ENCODE measurements around the gene FCMR.
"Not testable (repeated sequence)": the region's sequence is repeated elsewhere in the genome, so short reads cannot be mapped to it uniquely, and the experiment has no call there.

FCMR gene

DNA sequence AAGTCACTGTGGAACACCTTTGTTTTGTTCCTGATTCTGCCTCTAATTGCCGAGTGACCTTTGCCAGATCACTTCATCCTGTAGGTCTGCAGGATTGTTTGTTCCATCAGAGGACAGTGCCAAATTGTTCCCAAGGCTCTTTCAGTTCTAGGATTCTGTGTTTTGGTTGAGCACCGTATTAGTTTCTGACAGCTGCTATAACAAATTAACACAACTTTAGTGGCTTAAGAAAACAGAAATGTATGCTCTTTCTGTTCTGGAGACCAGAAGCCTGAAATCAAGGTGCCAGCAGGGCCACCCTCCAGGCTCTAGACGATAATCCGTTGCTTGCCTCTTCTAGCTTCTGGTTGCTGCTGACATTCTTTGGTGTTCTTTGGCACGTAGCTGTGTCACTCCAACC is 27.9 kb upstream of the FCMR start:
- no peak for DNase-seq (ENCODE audit: low read depth in 2 of 2)

DNA sequence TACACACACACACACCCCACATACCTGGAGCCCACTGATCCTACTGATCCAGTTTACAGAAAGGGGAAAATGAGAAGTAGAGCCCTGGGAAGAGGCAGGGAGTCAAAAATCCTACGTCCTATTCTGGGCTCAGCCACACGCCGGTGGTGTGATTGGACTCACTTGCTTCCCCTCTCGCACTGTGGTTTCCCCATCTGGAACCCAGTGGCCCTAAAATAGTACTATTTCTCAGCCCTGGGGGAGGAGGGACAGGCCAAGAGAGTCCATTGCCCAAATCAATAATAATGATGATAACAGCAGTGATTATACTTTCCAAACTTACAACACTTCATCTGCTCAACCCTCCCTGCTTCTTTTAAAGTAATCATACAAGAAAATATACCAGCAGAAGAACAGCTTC is 27.5 kb upstream of the FCMR start:
- no peak for DNase-seq (ENCODE audit: low read depth in 2 of 2)

DNA sequence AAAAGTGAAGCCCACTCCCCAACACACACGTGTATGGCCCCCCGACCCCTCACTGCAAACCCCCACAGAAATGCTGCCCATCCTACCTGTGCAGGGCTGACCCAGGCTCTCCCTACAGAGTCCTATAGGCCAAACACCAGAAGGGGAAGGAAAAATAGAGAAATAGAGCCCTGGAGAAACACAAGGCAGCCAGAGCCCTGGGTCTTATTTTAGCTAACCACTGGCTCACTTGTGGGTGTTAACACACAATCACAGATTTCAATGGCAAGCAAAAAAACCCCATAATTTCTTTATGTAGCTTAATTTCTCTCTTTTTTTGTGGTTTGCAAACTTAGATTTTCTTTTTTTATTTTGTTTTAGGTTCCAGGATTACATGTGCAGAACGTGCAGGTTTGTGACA is 25.5 kb upstream of the FCMR start:
- no peak for DNase-seq (ENCODE audit: low read depth in 2 of 2)

DNA sequence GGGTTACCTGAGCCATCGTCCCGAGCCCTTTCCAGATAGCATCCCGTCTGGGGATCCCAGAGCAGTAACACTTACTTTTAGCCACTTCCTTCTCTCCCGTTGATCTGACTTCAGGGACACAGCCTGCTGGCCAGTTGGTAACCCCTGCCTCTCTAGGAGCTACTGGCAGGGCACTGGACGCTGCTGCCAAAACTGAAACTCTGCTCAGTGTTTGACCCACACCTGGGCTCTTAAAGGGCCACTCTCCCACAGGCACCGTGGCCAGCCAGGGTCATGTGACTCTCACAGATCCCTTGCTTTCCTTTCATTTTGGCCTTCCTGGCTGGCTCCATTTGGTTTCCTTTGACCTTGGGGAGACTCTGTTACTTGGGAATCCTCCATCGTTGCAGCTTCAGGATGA is 24.5 kb upstream of the FCMR start, which contains the start of gene PIGR:
Gene PIGR, minus strand, starts transcription at position 206 of the 400 bp plus-strand sequence. CDS start 5,935 bp downstream, outside the sequence.
- no peak for DNase-seq (ENCODE audit: low read depth in 2 of 2)

DNA sequence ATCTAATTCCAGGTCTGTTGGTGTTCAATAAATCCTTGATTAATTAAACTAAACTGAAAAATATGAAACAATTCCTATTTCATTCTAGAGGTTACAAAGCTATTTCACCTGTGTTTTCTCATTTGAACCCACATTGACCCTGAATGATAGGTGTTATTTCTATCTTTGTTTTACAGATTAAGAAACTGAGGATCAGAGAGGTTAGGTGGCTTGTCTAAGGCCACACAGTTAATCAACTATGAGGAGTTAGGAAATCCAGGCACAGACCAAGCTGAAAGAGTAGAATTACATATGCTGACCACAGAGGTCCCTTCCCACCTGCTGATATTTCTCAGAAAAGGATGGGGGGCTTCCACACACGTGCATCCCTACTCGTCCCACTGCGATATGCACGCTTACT is 24.0 kb upstream of the FCMR start:
- no peak for DNase-seq (ENCODE audit: low read depth in 2 of 2)

DNA sequence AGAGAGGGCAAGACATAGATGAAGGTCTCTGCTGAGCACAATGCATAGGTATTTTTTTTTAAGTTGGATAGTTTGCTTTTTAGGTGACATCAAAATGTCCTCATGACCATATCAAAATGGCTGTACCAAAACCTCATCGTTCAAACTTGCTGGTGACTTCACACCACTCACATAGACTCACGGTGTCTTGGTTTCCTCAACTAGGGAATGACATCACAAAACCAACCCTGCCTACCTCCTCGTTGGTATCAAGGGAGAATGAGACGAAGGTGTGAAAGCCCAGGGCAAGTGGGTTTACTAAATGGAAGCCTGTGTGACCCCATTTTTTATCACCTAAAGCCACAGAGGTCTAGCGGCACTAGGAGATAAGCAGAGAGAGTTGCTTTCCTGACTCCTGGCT is 23.0 kb upstream of the FCMR start:
- DNase-seq (ENCODE audit: low read depth in 2 of 2) = no peak

DNA sequence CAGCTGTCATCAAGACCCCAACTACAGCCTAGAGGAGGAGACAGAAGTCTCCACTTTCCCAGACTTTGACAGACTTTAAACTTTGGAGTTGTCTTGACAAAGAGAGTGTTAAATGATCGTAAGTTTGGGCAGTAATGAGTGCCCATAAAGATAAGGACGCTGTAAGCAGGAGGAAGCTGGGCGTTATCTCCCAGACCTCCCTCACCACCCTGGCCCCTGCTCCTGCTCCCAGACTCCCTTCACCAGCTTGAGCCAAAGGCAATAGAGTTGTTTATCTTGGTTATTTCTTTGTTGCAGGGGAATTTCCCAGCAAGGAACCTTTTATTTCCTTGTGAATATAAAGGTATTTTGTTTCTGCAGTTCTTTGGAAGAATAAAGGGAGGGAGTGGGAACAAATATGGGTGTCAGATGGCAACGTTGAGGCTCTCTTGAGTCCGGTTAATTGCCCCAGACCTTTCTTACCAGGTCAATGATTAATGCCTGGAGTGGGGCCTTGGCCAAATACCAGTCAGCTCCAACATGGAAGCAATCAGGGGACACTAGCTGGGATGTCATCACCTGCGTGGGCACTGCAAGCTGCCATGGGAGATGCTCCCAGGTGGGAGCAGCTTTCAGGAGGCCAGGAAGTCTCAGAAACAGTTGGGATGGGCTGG is 20.2 kb upstream of the FCMR start:
- no peak for DNase-seq (ENCODE audit: low read depth in 2 of 2)

DNA sequence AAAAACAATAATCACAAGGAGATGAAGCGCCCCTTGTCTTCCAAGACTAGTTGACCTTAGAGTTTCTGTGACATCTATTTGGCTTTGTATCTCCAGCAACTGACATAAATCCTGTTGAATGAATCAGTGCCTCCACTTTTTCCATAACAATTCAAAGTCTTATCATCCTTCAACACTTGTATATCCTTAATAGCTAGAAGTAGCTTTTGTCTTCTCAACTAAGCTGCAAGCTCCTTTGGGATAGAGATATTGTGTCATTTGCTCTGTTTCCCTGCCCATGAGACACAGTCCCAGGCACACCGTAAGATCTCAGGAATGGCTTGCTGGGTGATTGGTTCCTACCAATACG is 18.8 kb upstream of the FCMR start:
- no peak for DNase-seq (ENCODE audit: low read depth in 2 of 2)

DNA sequence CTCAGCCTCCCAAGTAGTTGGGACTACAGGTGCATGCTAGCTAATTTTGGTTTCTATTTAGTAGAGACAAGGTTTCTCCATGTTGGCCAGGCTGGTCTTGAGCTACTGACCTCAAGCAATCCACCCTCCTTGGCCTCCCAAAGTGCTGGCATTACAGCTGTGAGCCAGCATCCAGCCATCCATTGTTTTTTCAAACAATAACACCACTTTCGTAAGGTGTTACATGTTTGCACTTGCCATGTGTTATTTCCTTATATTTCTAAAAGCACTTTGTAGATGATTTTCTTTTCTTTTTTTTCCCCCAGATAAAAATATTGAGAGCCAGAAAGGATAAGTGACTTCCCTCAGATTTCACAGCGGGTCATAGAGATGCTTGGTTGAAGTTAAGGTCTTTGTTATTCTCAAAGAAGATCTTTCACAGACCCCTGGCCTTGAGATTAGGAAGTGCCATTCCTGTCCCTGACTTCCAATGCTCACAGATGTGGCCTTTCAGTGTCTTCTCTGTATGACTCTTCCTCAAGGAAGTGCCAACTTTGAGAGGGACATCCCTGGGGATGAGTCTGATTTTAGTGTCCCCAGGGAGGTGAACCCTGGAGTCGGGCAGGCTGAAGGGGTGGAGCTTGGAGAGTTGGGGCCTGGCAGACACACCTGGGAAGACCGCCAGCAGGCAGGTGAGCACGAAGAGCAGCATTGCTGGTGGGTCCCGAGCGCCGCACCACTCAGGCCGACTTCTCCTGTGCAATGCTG is 18.3 kb upstream of the FCMR start:
- DNase-seq (ENCODE audit: low read depth in 2 of 2) = no peak

DNA sequence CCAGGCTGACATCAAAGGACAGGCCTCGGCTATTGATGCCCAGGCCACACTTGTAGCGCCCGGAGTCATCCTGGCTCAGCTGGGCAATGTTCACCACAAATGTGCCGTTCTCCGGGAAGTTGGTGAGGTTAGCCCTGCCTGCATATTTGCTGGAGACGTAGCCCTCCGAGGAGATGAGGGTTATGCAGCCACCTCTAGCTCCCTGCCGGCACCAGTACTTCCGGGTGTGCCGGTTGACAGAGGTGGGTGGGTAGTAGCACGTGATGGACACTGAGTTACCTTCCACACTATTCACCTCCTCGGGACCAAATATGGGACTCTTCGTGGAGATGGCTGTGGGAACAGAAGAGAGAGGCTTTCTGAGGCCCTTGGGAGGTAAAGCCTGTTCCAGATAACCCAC is 17.4 kb upstream of the FCMR start:
- no peak for DNase-seq (ENCODE audit: low read depth in 2 of 2)

DNA sequence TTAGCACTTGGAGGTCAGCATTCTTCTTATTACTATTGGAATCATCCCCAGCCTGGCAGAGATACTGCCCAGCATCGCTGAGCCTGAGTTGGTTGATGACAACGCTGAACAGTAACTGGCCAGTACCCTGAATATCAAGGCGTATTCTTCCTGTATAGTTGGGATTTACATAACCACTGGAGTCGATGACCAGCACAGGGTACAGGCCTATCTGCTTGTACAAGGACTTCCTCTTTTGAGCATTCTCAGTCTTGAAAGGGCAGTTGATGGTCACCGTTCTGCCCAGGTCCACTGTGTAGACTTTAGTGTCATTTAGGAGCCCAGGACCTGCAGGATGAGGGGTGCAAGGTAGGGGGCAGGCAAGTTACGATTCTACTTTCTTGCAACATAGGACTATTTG is 15.7 kb upstream of the FCMR start:
- no peak for DNase-seq (ENCODE audit: low read depth in 2 of 2)

DNA sequence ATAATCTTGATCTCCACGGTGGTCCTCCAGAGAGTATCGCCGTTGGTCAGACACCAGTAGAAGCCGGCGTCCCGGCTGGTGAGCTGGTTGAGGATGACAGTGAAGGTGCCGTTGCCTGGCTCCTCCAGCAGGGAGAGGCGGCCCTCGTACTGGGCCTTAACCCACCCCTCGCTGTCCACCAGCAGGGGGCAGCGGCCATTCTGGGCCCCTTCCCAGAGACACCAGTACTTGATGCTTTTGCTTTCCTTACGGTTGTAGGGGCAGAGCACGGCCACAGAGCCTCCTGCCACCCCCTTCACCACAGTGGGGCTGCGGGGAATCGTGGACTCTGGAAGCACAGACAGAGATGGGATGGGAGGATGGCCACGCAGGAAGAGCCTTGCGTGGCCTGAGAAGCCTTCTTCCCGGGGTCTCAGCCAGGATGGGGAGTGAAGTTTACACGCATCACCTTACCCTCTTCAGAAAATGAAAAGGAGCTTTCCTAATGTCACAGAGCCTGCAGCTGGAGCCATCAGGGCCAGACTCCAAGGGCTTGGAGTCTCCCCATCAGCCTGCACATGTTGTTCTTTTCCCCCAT is 13.8 kb upstream of the FCMR start:
- DNase-seq (ENCODE audit: low read depth in 2 of 2) = peak; percentile 42 to 46

DNA sequence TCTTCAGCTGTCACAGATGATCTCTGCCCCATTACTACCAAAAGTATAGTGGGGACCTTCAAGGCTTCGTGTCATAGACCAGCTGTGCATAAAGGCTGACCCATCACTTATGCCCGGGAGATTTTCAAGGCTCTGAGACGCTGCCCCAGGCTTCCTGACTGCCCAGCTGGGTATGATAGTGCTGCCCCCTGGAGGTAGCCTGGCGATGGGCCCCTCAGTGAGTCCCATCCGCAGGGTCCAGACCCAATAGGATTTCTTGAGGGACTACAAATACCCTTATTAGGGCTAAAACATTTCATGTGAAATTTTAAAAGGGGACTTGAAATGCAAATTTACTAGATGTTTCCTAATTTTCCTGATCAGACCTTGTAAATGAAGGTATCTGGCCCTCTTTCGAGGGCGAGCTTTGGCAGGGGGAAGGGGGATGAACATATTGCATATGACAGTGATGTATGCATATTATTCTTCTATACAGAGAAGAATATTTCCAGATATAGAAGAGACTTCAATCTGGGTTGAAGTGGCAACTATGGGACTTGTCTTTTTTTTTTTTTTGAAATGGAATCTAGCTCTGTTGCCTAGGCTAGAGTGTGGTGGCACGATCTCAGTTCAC is 11.7 kb upstream of the FCMR start:
- peak; percentile 45 to 68 for DNase-seq (ENCODE audit: low read depth in 2 of 2)

DNA sequence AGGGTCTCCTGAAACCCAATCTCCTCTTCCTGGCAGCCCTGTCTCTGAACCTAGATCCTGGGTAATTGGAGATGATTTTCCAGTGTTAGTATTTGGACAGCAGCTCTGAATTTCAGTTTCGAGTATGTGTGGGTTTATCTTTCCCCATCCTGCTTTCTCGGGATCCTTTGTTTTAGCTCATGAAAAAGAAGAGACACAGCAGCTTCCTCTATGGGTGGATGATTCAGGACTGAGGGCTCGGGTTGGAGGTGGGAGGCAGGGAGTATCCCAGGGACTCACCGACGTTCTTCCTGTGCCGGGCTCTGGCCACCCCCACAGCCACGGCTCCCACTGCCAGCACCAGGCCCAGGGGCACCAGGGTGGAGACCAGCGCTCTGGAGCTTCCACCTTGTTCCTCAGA is 10.4 kb upstream of the FCMR start:
- DNase-seq (ENCODE audit: low read depth in 2 of 2) = no peak

DNA sequence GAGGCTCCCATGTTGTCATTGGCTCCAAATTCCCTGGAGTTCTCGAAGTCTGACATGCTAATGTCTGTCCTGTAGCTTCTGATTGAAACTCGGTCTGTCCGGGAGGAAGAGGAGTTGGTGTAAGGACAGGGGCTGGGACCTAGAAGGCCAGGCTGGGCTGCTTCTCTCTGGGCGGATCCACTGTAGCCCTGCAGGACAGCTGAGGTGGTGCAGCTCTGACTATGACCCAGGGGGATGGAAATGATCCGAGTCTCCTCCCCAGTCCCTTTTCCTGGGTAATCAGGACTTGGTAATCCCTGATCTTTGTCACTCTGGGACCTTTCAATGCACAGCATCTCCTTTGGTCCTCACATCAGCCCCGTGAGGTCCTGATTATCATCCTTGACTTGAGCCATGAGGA is 10.0 kb upstream of the FCMR start:
- DNase-seq (ENCODE audit: low read depth in 2 of 2) = no peak

DNA sequence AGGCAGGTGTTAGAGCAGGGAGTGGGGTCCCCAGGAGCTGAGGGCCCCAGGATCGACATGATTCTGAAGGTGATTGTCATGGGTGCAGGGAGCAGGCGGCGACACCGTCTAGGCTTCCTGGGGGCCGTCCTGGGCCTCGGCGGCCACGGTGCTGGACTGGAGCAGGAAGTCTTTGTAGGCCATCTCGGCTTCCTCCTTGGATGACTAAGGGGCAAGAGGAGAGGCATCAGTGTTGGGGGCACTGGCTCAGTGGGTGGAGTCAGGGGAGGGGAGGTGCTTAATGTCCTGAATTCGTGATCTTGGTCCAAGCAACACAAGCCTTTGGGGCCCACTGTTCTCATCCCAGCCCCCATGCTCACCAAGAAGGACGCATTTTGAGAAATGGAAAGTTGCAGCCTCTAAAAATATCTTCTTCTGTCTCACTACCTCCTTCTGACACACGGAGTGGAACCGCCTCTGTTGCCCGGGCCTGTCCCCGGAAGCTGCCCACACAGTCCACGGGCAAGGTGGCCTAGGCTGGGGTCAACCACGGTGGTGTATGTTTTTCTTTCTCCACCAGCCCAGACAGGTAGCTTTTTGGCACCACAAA is 8.6 kb upstream of the FCMR start:
- no peak for DNase-seq (ENCODE audit: low read depth in 2 of 2)

DNA sequence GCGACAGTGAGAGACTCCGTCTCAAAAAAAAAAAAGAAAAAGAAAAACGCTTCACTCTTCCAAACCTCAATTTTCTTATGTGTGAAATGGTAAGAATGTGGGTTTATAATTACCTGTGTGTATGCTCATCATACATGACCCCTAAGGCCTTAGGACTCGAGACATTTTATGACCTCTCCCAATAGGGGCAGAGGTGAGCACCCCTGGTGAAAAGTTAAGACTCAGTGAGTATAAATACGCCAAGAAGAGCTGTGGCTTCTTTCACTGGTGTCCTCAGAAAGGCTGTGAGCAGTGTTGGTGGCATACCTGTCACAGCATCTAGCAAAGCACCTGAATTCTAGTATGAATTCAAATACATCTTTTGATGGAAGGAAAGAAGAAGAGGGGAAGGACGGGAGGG is 7.8 kb upstream of the FCMR start:
- no peak for DNase-seq (ENCODE audit: low read depth in 2 of 2)

DNA sequence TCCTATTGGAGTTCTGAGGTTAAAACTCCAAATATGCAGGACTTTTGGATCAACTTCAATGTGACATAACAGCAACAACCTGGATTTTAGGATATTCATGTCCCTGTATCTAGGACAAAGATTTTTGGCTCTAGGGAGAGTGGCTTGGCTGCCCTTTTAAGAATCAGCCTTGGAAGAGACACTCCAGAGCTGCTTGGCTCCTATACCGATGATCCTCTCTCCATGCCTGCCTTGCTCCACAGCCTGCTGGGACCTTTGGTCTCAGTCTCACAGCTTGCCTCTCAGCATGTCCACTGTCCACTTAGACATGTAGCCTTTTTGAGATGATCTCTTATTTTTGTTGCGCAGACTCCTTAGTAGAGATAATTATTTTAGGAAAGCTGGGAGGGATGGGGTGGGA is 4.5 kb upstream of the FCMR start:
- no peak for DNase-seq (ENCODE audit: low read depth in 2 of 2)

DNA sequence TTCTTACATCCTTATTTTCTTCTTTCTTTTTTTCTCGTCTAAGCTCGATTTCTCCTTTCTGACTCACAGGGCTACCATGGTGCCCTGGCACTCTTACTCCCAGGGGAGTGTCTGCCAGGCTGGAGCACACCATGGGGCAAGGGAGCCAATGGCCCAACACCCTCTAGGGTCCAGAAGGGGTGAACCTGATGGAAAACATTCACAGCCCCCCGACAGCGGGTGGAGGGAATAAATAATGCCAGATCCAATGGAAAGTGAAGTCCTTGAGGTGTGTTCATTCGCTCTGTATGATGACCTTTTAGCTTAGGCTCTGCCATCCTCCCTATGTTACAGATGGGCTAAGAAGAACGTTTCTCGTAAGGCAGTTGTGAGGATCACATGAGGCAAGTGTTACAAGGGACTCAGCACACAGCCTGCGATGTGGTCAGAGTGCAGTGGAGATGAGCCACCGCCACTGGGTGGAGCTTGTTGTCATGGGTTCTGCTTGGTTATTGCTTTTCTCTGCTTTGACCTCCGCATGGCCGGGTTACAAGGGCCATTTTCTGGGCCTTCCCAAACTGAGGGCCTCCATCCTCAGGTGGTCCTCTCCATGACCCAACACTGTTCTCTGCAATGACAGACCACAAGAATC is 3.5 kb upstream of the FCMR start:
- DNase-seq (ENCODE audit: low read depth in 2 of 2) = peak; percentile 56 to 57

DNA sequence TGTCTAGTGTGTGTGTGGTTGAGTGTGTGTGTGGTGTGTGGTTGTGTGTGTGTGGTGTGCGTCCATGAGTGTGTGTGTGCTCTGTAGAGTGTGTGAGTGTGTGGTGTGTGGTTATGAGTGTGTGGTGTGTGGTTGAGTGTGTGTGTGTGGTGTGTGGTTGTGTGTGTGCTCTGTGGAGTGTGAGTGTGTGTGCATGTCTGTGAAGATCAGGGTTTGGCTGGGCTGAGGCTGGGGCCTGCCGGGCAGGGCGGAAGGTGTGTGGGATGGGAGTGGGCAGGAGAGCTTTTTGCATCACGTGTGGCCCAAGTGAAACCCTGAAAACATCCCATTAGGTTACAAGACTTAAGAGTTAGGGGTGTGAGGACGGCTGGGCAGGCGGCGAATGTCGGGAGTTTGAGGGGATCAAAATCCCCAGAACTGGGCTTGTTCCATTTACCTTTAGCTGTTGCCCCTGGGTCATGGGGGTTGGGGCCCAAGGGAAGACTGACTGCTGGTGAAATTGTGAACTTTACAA is 2.9 kb upstream of the FCMR start:
- no peak for DNase-seq (ENCODE audit: low read depth in 2 of 2)

DNA sequence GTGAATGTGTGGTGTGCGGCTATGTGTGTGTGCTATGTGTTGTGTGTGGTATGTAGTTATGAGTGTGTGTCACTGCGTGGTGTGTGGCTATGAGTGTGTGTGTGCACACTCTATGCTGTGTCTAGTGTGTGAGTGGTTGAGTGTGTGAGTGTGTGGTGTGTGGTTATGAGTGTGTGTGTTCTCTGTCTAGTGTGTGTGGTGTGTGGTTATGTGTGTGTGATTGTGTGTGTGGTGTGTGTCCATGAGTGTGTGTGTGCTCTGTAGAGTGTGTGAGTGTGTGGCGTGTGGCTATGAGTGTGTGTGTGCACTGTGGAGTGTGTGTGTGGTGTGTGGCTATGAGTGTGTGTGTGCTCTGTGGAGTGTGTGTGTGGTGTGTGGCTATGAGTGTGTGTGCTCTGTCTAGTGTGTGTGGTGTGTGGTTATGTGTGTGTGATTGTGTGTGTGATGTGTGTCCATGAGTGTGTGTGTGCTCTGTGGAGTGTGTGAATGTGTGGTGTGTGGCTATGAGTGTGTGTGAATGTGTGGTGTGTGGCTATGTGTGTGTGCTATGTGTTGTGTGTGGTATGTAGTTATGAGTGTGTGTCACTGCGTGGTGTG is 2.3 kb upstream of the FCMR start:
- not testable (repeated sequence) for DNase-seq (ENCODE audit: low read depth in 2 of 2)
